IPS DF 4.7 (cell line): ENCODE results near the gene DENND6A.
"Not testable (repeated sequence)": the region's sequence is repeated elsewhere in the genome, so short reads cannot be mapped to it uniquely, and the experiment has no call there.

Experiments used
- DNase-seq: peaks from one replicate; pipeline ENCODE4 v3.0.0-alpha.2; 2013; ENCODE audit warnings: low spot score; ENCODE audit errors: extremely low read depth

DENND6A gene

GRCh38 chr3:57637391-57637790, 55.5 kb downstream of the DENND6A start:
- no peak for DNase-seq

DNA sequence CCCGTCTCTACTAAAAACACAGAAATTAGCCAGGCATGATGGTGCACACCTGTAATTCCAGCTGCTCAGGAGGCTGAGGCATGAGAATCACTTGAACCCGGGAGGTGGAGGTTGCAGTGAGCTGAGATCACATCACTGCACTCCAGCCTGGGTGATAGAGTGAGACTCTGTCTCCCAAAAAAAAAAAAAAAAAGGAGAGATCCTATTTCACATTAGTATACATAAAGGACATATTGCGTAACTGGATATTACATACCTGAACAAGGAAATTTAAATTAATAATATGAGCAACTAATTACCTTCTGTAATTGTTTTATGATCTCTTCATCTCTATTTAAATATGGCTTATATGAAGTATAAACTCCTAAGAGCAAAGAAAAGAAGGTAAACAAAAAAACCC, 58.6 kb downstream of the DENND6A start:
- DNase-seq = not testable (repeated sequence)

DNA sequence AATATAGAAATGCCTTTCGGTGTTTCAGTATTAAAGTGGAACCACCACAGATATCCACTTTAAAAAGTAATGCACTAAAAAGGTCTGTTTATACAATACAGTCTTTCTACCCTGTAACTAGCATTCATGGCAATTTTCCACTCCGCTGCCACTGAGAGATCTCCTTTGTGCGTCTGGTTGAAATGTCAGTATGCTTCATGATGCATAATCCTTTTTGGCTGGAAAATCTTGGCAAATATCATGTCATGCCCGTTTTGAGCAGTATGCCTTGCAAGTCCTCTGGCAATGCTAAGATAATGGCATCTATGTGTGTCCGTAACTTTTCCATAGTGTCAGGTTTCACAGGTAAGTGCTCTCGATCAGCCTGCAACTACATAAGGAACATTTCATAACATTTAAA, 64.9 kb downstream of the DENND6A start:
- DNase-seq = no peak

DNA sequence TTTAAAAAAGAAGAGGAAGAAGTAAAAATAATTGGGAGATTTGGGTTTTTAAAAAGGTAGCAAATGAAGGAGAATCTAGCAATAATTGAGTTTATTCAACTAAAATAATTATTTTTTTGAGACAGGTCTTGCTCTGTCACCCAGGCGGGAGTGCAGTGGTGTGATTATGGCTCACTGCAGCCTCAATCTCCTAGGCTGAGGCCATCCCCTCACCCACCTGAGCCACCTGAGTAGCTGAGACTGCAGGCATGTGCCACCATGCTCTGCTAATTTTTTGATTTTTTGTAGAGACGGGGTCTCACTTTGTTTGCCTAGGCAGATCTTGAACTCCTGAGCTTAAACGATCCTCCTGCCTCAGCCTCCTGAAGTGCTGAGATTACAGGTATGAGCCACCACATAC, 68.1 kb downstream of the DENND6A start:
- no peak for DNase-seq

GRCh38 chr3:57622362-57622761, 70.5 kb downstream of the DENND6A start:
- no peak for DNase-seq

DNA sequence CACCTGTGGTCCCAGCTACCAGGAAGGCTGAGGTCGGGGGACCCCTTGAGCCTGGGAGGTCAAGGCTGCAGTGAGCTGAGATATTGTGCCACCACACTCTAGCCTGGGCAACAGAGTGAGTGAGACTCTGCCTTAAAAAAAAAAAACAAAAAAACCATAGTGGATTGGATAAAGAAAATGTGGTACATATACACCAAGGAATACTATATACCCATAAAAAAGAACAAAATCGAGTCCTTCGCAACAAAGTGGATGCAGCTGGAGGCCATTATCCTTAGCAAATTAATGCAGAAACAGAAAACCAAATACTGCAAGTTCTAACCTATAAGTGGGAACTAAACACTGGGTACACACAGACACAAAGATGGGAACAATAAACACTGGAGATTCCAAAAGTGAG, 75.1 kb downstream of the DENND6A start:
- DNase-seq = no peak

GRCh38 chr3:57616233-57616632, 76.6 kb downstream of the DENND6A start:
- no peak for DNase-seq

- DNase-seq = not testable (repeated sequence)
Measured at GRCh38 chr3:57611870-57612269, 81.0 kb downstream of the DENND6A start.

GRCh38 chr3:57605683-57606082, 87.2 kb downstream of the DENND6A start:
- DNase-seq = no peak

DNA sequence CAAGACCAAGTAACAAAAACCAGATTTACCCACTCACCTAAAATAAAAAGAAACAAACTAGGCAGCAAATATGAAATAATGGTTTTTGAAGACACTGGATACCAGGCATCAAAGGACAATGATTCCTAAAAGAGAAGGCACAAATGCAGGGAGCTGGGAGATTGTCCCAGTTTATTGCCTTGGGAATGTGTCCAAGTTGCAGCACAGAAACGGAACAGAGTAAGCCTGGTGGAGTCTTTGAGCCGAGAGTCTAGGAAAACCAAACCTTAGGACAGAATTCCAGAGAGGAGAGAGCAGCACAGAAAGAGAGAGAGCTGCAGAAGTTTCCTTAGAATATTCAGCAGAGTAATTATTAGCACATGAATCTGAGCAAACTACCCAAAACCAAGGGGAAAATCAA, 87.9 kb downstream of the DENND6A start:
- no peak for DNase-seq

GRCh38 chr3:57600195-57600594, 92.7 kb downstream of the DENND6A start:
- no peak for DNase-seq

DNA sequence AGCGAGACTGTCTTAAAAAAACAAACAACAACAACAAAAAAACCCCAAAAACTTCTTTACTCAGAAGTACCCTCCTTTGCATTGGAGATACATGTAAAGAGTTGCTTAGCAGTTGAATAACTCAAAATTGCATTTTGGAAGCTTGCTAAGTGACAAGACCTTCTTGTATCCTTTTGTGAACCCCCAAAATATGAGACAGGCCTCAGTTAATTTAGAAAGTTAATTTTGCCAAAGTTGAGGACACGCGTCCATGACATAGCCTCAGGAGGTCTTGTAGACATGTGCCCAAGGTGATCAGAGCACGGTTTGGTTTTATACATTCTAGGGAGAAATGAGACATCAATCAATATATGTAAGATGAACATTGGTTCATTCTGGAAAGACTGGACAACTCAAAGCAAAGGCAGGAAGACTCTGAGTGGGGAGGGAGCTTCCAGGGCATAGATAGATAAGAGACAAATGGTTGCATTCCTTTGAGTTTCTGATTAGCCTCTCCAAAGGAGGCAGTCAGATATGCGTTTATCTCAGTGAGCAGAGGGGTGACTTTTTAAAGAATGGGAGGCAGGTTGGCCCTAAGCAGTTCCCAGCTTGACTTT, 94.0 kb downstream of the DENND6A start:
- no peak for DNase-seq

DNA sequence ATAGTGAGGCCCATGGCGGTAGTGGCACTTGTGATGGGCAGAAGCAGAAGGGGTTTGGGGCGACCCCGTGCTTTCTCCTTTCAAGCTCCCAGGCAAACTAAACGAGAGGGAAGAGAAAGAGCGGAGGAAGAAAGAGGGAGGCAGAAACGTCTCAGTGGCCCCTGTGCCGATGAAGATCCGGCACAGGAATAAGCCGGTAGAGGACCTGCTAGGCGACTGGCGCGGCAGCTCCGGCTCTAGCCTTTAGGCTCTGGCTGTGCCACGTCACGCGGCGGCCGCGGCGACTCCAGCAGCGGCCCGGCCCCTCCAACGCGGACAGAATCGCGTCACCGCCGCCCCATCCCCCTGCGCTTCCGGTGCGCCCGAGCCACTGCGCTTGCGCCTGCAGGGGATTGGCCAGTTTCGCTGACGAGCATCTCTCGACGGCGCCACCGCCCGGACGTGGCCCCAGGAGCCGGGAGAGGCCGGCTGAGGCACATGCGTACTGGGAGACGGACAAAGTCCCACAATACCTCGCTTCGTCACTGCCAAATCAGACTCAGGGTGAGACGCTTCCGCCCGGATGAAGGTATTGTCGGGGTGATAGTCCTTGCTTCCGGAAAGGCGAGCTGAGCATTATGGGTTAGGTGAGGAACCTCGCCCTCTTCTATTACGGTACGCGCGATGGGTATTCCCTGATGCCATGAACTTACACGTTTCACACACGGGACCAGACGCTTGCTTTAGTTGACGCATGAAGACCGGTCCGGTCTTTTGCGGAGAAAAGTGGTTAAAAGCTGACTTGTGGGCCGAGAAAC, 95.6 kb downstream of the DENND6A start, which contains the start of gene ARF4:
ARF4 (minus strand) TSS at position 218 of the 797 bp plus-strand sequence; CDS start at position 14, 204 bp downstream.
- peak; percentile 99 for DNase-seq

- DNase-seq = no peak
Measured at GRCh38 chr3:57596495-57597126, 96.3 kb downstream of the DENND6A start.

GRCh38 chr3:57594576-57594975, 98.3 kb downstream of the DENND6A start:
- DNase-seq = no peak

- no peak for DNase-seq
Measured at GRCh38 chr3:57594144-57594543, 98.7 kb downstream of the DENND6A start.

- DNase-seq = no peak
Measured at GRCh38 chr3:57592306-57592705, 100.6 kb downstream of the DENND6A start.

GRCh38 chr3:57587905-57588304, 105.0 kb downstream of the DENND6A start:
- no peak for DNase-seq

GRCh38 chr3:57586778-57587177, 106.1 kb downstream of the DENND6A start:
- DNase-seq = no peak

- no peak for DNase-seq
Measured at GRCh38 chr3:57583544-57583943, 109.3 kb downstream of the DENND6A start.

GRCh38 chr3:57582474-57583168, 110.3 kb downstream of the DENND6A start:
- DNase-seq = no peak

- DNase-seq = no peak
Measured at GRCh38 chr3:57577801-57578200, 115.1 kb downstream of the DENND6A start.
